Loucy (cell line): ENCODE measurements around the gene SIX4.
A peak's percentile ranks its signal among the peaks of the same experiment; 100 is the strongest.

Experiments
- H2AFZ ChIP-seq: fragments of 200-600 bp; sonication (generic); 2 replicates; pipeline ENCODE4 v1.6.0; 2016; ENCODE audit warnings: antibody characterized with exemption, mild to moderate bottlenecking, low read length, moderate library complexity
- H3F3A ChIP-seq: fragments of 200-600 bp; 2 replicates; pipeline ENCODE4 v1.6.0; 2016; ENCODE audit warnings: antibody characterized with exemption, low read depth, mild to moderate bottlenecking
- H3K27me3 ChIP-seq: fragments of 200-600 bp; sonication (generic); 2 replicates; pipeline ENCODE4 v1.6.1; 2014; ENCODE audit warnings: low read length, mild to moderate bottlenecking; ENCODE audit not compliant: insufficient read depth, poor library complexity, severe bottlenecking
- H3K36me3 ChIP-seq: fragments of 200-600 bp; sonication (generic); 2 replicates; pipeline ENCODE4 v1.6.1; 2016; ENCODE audit warnings: low read length; ENCODE audit not compliant: insufficient read depth
- H3K4me1 ChIP-seq: fragments of 200-600 bp; sonication (generic); 2 replicates; pipeline ENCODE4 v1.5.1; 2014; ENCODE audit warnings: low read length, mild to moderate bottlenecking; ENCODE audit not compliant: insufficient read depth, poor library complexity, severe bottlenecking
- H3K4me2 ChIP-seq: fragments of 200-600 bp; sonication (generic); 2 replicates; pipeline ENCODE4 v1.6.0; 2014; ENCODE audit warnings: antibody characterized with exemption, low read length, low read depth, mild to moderate bottlenecking; ENCODE audit not compliant: poor library complexity, severe bottlenecking
- H3K4me3 ChIP-seq: fragments of 200-600 bp; sonication (generic); 2 replicates; pipeline ENCODE4 v1.5.1; 2014; ENCODE audit warnings: low read length, mild to moderate bottlenecking, mixed read lengths; ENCODE audit not compliant: poor library complexity, severe bottlenecking
- H3K79me2 ChIP-seq: fragments of 200-600 bp; sonication (generic); 2 replicates; pipeline ENCODE4 v1.6.1; 2014; ENCODE audit warnings: low read length; ENCODE audit not compliant: insufficient read depth
- H3K9ac ChIP-seq: fragments of 200-600 bp; sonication (generic); 2 replicates; pipeline ENCODE4 v1.6.0; 2014; ENCODE audit warnings: mild to moderate bottlenecking, low read depth, low read length, moderate library complexity; ENCODE audit not compliant: poor library complexity, severe bottlenecking
- H3K9me2 ChIP-seq: fragments of 200-600 bp; sonication (generic); replicated peaks from 2 replicates; pipeline ENCODE4 v1.6.1; 2016; ENCODE audit warnings: low read depth, low read length, mixed read lengths
- H3K9me3 ChIP-seq: fragments of 200-600 bp; sonication (generic); 2 replicates; pipeline ENCODE4 v1.6.1; 2014; ENCODE audit warnings: mild to moderate bottlenecking, antibody characterized with exemption, low read length, low read depth; ENCODE audit not compliant: insufficient read depth
- H4K20me1 ChIP-seq: fragments of 200-600 bp; sonication (generic); 2 replicates; pipeline ENCODE4 v1.6.0; 2014; ENCODE audit warnings: antibody characterized with exemption, low read length, mild to moderate bottlenecking; ENCODE audit not compliant: insufficient read depth, poor library complexity, severe bottlenecking
- CTCF ChIP-seq: fragments of 200-600 bp; sonication (generic); conservative IDR thresholded peaks from 2 replicates; pipeline ENCODE4 v1.5.1; 2014; ENCODE audit warnings: mild to moderate bottlenecking, antibody characterized with exemption, low read length
- EZH2phosphoT487 ChIP-seq: fragments of 200-600 bp; IDR thresholded peaks from 2 replicates; pipeline ENCODE4 v1.6.1; 2018; ENCODE audit warnings: antibody characterized with exemption, mild to moderate bottlenecking, moderate library complexity, borderline replicate concordance

Gene SIX4

GRCh38 chr14:60753264-60754119 is 29.3 kb upstream of the SIX4 start:
- H3K9me3 ChIP-seq = no peaks in the 10 kb centered on the region
- peak overlapping the region; percentile 60 for H3K4me3 ChIP-seq
- TF ChIP-seq EZH2phosphoT487 (no peak), CTCF (no peak)
- H3K9ac ChIP-seq = peak overlapping the region; percentile 35
- H3K9me2 ChIP-seq = no peaks in the 10 kb centered on the region
- no peaks in the 10 kb centered on the region for H3K36me3 ChIP-seq
- H3K79me2 ChIP-seq = peaks cover 78% of the 10 kb centered on the region
- H3K4me1 ChIP-seq = peaks cover 63% of the 10 kb centered on the region
- peak overlapping the region; percentile 2; the same call in 1 of the 2 replicates for H2AFZ ChIP-seq
- no peaks in the 10 kb centered on the region for H4K20me1 ChIP-seq
- H3F3A ChIP-seq = peaks cover 9% of the 10 kb centered on the region
- no peaks in the 10 kb centered on the region for H3K27me3 ChIP-seq
- peak overlapping the region; percentile 70 for H3K4me2 ChIP-seq

- no peaks in the 10 kb centered on the region for H3K27me3 ChIP-seq
- no peak overlapping the region for H3K9ac ChIP-seq
- H3K36me3 ChIP-seq = no peaks in the 10 kb centered on the region
- no peaks in the 10 kb centered on the region for H3F3A ChIP-seq
- H2AFZ ChIP-seq = no peak overlapping the region
- peaks cover 11% of the 10 kb centered on the region for H4K20me1 ChIP-seq
- TF ChIP-seq EZH2phosphoT487 (no peak), CTCF (no peak)
- H3K9me2 ChIP-seq = no peaks in the 10 kb centered on the region
- H3K79me2 ChIP-seq = peaks cover 92% of the 10 kb centered on the region
- H3K4me3 ChIP-seq = no peak overlapping the region
- no peaks in the 10 kb centered on the region for H3K9me3 ChIP-seq
- H3K4me1 ChIP-seq = peaks cover 11% of the 10 kb centered on the region
- H3K4me2 ChIP-seq = no peak overlapping the region
Observed at GRCh38 chr14:60744566-60744965, 20.4 kb upstream of the SIX4 start.

- no peaks in the 10 kb centered on the region for H3K9me3 ChIP-seq
- TF ChIP-seq CTCF = no peak
- no peak for TF ChIP-seq EZH2phosphoT487
- H3K9me2 ChIP-seq = no peaks in the 10 kb centered on the region
- peak overlapping the region; percentile 55 for H3K4me2 ChIP-seq
- no peaks in the 10 kb centered on the region for H3F3A ChIP-seq
- no peak overlapping the region for H2AFZ ChIP-seq
- peak overlapping the region; percentile 20 for H3K4me3 ChIP-seq
- H3K9ac ChIP-seq = peak overlapping the region; percentile 10
- H4K20me1 ChIP-seq = peaks cover 41% of the 10 kb centered on the region
- H3K79me2 ChIP-seq = peaks cover 90% of the 10 kb centered on the region
- peaks cover 32% of the 10 kb centered on the region for H3K4me1 ChIP-seq
- no peaks in the 10 kb centered on the region for H3K36me3 ChIP-seq
- no peaks in the 10 kb centered on the region for H3K27me3 ChIP-seq
Observed at GRCh38 chr14:60738843-60739508, 14.8 kb upstream of the SIX4 start.
